ENCODE measurements around the gene RBM42.

RBM42 gene

DNA sequence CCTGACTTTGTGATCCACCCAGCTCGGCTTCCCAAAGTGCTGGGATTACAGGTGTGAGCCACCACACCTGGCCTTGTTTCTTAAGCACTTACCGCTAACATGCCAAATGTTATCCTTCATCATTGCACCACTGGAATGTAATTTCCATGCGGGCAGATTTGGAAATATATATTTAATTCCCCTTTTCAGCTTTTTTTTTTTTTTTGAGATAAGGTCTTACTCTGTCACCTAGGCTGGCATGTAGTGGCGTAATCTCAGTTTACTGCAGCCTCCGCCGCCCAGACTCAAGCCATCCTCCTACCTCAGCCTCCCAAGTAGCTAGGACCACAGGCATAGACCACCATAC lies 33.1 kb downstream of the RBM42 start:
- Histone ChIP-seq H3K36me3 (ENCODE audit: control insufficient read depth, insufficient read depth, low read length) (peaks cover 9% of the 10 kb centered on the region), H3K27me3 (replicated peaks; ENCODE audit: control insufficient read depth, insufficient read depth, low read length) (no peaks in the 10 kb centered on the region), H3K4me3 (replicated peaks; ENCODE audit: low read depth, low read length) (no peak overlapping the region)
- DNase-seq (ENCODE audit: extremely low read depth, insufficient read length) = no peak
- TF ChIP-seq, protein P1, sequence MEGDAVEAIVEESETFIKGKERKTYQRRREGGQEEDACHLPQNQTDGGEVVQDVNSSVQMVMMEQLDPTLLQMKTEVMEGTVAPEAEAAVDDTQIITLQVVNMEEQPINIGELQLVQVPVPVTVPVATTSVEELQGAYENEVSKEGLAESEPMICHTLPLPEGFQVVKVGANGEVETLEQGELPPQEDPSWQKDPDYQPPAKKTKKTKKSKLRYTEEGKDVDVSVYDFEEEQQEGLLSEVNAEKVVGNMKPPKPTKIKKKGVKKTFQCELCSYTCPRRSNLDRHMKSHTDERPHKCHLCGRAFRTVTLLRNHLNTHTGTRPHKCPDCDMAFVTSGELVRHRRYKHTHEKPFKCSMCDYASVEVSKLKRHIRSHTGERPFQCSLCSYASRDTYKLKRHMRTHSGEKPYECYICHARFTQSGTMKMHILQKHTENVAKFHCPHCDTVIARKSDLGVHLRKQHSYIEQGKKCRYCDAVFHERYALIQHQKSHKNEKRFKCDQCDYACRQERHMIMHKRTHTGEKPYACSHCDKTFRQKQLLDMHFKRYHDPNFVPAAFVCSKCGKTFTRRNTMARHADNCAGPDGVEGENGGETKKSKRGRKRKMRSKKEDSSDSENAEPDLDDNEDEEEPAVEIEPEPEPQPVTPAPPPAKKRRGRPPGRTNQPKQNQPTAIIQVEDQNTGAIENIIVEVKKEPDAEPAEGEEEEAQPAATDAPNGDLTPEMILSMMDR (IDR thresholded peaks at IDR 0.05; ENCODE audit: insufficient read depth, low read length, poor library complexity, severe bottlenecking) = no peak

DNA sequence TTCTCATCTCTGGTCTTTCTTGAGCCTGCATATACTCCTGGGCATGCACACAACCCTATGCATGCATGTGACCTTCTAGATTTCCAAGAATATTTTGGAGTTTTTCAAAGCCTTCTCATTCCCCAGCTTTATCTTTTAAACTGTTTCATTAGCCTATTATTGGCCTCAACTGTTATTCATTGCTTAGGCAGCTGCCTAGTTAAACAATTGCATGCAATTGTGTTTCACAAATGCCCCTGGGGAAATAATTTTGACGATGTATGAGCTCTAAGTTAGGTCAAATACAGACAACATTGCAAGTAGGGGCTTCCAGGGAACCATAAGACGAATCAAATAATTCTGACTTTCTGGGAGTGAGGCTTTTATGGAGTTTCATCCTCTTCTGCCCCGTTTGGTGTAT lies 35.1 kb downstream of the RBM42 start:
- no peak for DNase-seq (ENCODE audit: extremely low read depth, insufficient read length)
- TF ChIP-seq, protein P1 (IDR thresholded peaks at IDR 0.05; ENCODE audit: insufficient read depth, low read length, poor library complexity, severe bottlenecking) = no peak
- no peak overlapping the region for H3K4me3 ChIP-seq (replicated peaks; ENCODE audit: low read depth, low read length)
- H3K36me3 ChIP-seq (ENCODE audit: control insufficient read depth, insufficient read depth, low read length) = peaks cover 1% of the 10 kb centered on the region; the same call in 1 of the 2 replicates
- H3K27me3 ChIP-seq (replicated peaks; ENCODE audit: control insufficient read depth, insufficient read depth, low read length) = no peaks in the 10 kb centered on the region; the same call in 1 of the 2 replicates

DNA sequence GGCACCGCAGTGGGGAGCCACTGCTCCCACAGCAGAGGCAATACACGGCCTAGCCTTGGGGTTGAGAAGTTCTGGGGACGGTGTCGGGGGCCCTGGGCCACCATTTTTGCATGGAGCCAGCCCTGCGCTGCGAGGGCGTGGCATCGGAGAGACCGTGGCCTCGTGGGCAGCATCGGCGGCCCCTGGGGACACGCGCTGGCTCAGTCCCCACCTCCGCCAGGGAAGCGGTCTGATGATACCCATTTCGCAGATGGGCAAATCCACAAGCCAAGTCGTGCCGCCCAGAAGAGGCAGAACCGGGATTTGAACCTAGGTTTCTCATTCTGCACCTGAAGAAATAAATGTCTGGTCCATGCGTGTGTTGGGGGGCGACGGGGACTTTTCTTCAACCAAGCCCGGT lies 36.3 kb downstream of the RBM42 start:
- no peak for DNase-seq (ENCODE audit: extremely low read depth, insufficient read length)
- TF ChIP-seq, protein P1 (IDR thresholded peaks at IDR 0.05; ENCODE audit: insufficient read depth, low read length, poor library complexity, severe bottlenecking) = no peak
- H3K36me3 ChIP-seq (ENCODE audit: control insufficient read depth, insufficient read depth, low read length) = peaks cover 1% of the 10 kb centered on the region; the same call in 1 of the 2 replicates

DNA sequence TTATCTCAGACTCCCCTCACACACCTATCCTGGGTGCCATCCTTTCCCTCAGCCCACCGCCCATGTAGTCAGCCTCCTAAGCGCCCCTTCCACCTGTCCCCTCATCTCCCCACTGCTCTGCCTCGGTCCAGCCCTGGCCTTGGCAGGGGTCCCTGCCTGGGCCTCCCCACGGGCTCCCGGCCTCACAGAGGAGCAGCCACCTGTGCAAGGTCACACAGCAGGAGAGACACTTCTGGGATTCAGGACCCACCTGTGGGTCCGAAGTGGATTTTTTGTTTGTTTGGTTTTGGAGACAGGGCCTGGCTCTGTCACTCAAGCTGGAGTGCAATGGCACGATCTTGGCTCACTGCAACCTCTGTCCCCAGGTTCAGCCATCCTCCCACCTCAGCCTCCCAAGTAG lies 36.8 kb downstream of the RBM42 start:
- Histone ChIP-seq H3K4me3 (replicated peaks; ENCODE audit: low read depth, low read length) (no peak overlapping the region), H3K27me3 (replicated peaks; ENCODE audit: control insufficient read depth, insufficient read depth, low read length) (peaks cover 2% of the 10 kb centered on the region), H3K36me3 (ENCODE audit: control insufficient read depth, insufficient read depth, low read length) (peaks cover 1% of the 10 kb centered on the region; the same call in 1 of the 2 replicates)
- DNase-seq (ENCODE audit: extremely low read depth, insufficient read length) = no peak
- TF ChIP-seq, protein P1 (IDR thresholded peaks at IDR 0.05; ENCODE audit: insufficient read depth, low read length, poor library complexity, severe bottlenecking) = no peak

More for the DNA sequence above, 36.3 kb downstream of the RBM42 start:
- peaks cover 2% of the 10 kb centered on the region for H3K27me3 ChIP-seq (replicated peaks; ENCODE audit: control insufficient read depth, insufficient read depth, low read length)
- no peak overlapping the region for H3K4me3 ChIP-seq (replicated peaks; ENCODE audit: low read depth, low read length)

DNA sequence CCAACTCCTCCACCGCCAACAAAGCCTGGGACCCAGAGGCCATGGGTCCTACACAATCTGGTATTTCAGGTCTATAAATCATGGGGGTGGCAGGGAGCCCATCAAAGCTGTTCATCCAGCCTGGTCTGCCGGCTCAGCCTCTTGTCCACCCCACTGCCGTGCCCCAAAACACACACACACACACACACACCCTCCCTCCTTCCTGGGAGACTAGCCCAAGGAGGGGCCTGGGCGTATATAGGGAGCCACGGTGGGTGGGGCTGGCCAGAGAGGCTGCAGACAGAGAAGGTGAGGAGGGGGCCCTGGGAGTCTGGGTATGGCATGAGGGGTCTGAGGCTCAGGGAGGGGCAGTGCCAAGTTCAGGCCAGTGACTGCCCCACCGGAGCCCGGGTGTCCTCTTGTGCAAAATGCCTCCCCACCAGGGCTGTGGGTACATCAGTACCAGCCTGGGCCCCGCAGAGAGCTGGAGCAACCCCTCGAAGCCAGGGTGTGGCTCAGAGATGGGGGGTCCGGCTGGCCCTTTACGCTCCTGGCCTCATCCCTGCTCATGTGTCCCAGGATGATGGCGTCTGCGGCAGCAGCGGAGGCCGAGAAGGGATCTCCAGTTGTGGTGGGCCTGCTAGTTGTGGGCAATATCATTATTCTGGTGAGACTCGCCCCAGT lies 37.5 kb downstream of the RBM42 start, which contains the start of gene UPK1A:
UPK1A (plus strand) TSS at position 267 of the 663 bp plus-strand sequence; CDS start at position 563, 296 bp downstream.
- H3K27me3 ChIP-seq (replicated peaks; ENCODE audit: control insufficient read depth, insufficient read depth, low read length) = peaks cover 2% of the 10 kb centered on the region
- H3K4me3 ChIP-seq (replicated peaks; ENCODE audit: low read depth, low read length) = no peak within 1 kb of the TSS
- TF ChIP-seq, protein P1 (IDR thresholded peaks at IDR 0.05; ENCODE audit: insufficient read depth, low read length, poor library complexity, severe bottlenecking) = no peak
- DNase-seq (ENCODE audit: extremely low read depth, insufficient read length) = no peak
- H3K36me3 ChIP-seq (ENCODE audit: control insufficient read depth, insufficient read depth, low read length) = peaks cover under 1% of the 10 kb centered on the region; the same call in 1 of the 2 replicates

Data from GM06990 (cell line).